NCI-H1417 treated with DMSO at 0.1 percent for 48 hours (cell line): ENCODE measurements around the gene ESRRB.

Experiments used
- DNase-seq: peaks from one replicate; lab custom pipeline; 2025; lab: John Stamatoyannopoulos, UW

ESRRB gene

DNA sequence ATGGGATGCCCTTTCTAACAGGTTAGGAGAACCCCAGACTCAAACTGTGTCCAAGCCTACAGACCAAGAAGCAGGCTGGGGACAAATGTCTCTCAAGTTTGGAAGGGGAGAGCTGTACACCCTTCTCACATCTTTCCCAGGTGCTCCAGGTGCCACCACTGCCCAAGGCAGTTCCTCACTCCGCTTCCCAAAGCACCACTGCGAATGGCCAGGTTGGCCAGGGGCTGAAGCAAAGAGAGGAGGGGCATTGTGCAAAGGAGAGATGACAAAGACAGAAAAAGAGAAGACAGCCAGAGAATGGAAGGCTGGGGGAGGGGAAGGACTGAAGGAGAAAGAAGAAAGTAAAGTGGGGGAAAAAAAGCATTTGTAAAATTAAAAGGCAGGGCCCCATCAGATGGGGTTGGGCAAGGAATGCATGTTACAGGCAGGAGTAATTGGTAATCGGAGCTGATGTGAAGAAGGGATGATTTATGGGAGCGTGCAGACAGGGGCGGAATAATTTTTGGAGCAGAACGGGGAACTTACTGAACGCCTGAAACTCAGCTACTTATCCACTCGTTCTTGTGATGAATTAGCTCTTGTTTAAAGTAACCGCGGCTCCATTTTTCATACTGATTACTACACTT is 165.8 kb downstream of the ESRRB start:
- no peak for DNase-seq

GRCh38 chr14:76546426-76547221 is 170.7 kb downstream of the ESRRB start:
- DNase-seq: no peak

DNA sequence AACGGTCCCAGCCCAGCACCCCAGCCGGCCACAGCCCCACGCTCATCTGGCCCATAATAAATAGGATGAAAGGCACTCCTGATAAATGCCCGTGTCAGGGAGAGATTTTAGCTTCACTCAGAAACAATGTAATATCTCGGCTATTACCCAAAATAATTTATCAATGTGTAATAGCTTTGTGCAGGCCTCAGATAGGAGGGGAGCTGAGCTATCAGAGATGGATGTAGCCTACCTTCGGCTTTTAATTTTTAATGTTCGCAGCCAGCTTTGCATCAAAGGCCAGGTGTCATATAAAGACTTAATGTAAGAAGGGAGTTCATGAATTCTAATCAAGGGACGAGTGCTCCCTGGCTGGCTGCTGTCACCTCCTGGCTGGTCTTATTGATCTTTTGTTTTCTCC is 171.9 kb downstream of the ESRRB start:
- DNase-seq: no peak

- no peak for DNase-seq
These were observed 174.6 kb downstream of the ESRRB start for GRCh38 chr14:76550534-76550933.

DNA sequence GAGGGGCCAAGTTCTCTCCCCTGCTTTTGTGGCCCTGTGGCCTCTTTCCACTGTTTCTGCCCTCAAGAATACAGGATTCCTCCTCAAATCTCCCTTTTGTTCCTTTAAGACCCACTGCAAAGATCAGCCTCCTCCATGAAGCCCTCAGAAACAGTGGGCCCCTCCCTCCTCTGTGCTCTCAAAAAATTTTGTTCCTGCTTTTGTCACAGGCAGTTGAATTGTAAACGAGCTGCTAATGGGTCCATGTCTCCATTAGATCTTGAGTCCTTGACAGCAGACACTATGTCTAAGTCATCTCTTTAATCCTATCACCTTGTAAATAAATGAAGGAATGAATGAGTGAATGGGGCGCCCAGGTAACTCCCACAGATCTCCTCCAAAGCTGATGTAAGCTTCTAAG is 175.2 kb downstream of the ESRRB start:
- DNase-seq: no peak
